ENCODE results near the gene PRRG3. TPM values are rescaled to one million over a fixed set of nuclear protein-coding genes. Genes with fewer than 3 reads are reported as not detected.
"Not testable (repeated sequence)": the region's sequence is repeated elsewhere in the genome, so short reads cannot be mapped to it uniquely, and the experiment has no call there.

Gene PRRG3
- polyA plus RNA-seq (2014; cell fraction: cytosol; rRNA removed): not detected in 2 replicates
- polyA plus RNA-seq (2014; cell fraction: nucleus; rRNA removed): not detected in 2 replicates

- DNase-seq (ENCODE audit: low spot score): no peak
Measured at GRCh38 chrX:151694661-151695582, at the start of gene PRRG3. PRRG3 (plus strand) TSS chrX:151695458; CDS start chrX:151698815, 3,357 bp downstream.

GRCh38 chrX:151675121-151675746 lies 20.0 kb upstream of the PRRG3 start:
- DNase-seq (ENCODE audit: low spot score): no peak

GRCh38 chrX:151676196-151676595 lies 19.1 kb upstream of the PRRG3 start:
- no peak for DNase-seq (ENCODE audit: low spot score)

- no peak for DNase-seq (ENCODE audit: low spot score)
Measured at GRCh38 chrX:151679798-151680402, 15.4 kb upstream of the PRRG3 start.

- DNase-seq (ENCODE audit: low spot score): peak; percentile 29
Measured at GRCh38 chrX:151680805-151681204, 14.5 kb upstream of the PRRG3 start.

GRCh38 chrX:151687635-151688034 lies 7.6 kb upstream of the PRRG3 start:
- DNase-seq (ENCODE audit: low spot score): no peak

- no peak for DNase-seq (ENCODE audit: low spot score)
Measured at GRCh38 chrX:151688695-151689094, 6.6 kb upstream of the PRRG3 start.

GRCh38 chrX:151692825-151693224 lies 2.4 kb upstream of the PRRG3 start:
- no peak for DNase-seq (ENCODE audit: low spot score)

- no peak for DNase-seq (ENCODE audit: low spot score)
Measured at GRCh38 chrX:151694121-151694520, 1.1 kb upstream of the PRRG3 start.

- no peak for DNase-seq (ENCODE audit: low spot score)
Measured at GRCh38 chrX:151695583-151696340, 504 bp downstream of the PRRG3 start.

- not testable (repeated sequence) for DNase-seq (ENCODE audit: low spot score)
Measured at GRCh38 chrX:151697082-151697481, 1.8 kb downstream of the PRRG3 start.

- DNase-seq (ENCODE audit: low spot score): no peak
Measured at GRCh38 chrX:151697522-151697921, 2.3 kb downstream of the PRRG3 start.

- no peak for DNase-seq (ENCODE audit: low spot score)
Measured at GRCh38 chrX:151698485-151698884, 3.2 kb downstream of the PRRG3 start.

- DNase-seq (ENCODE audit: low spot score): no peak
Measured at GRCh38 chrX:151699746-151700145, 4.5 kb downstream of the PRRG3 start.

- no peak for DNase-seq (ENCODE audit: low spot score)
Measured at GRCh38 chrX:151700581-151700980, 5.3 kb downstream of the PRRG3 start.

- DNase-seq (ENCODE audit: low spot score): no peak
Measured at GRCh38 chrX:151701071-151701470, 5.8 kb downstream of the PRRG3 start.

- DNase-seq (ENCODE audit: low spot score): no peak
Measured at GRCh38 chrX:151701531-151701930, 6.3 kb downstream of the PRRG3 start.

GRCh38 chrX:151702026-151702714 lies 6.9 kb downstream of the PRRG3 start:
- no peak for DNase-seq (ENCODE audit: low spot score)

- no peak for DNase-seq (ENCODE audit: low spot score)
Measured at GRCh38 chrX:151702741-151703340, 7.6 kb downstream of the PRRG3 start.

GRCh38 chrX:151703487-151703886 lies 8.2 kb downstream of the PRRG3 start:
- no peak for DNase-seq (ENCODE audit: low spot score)

Measured in SK-N-DZ (cell line).